ENCODE results near the gene ALKBH6. TPM values are rescaled to one million over a fixed set of nuclear protein-coding genes. Genes with fewer than 3 reads are reported as not detected.

ALKBH6 gene
- total and polyA plus RNA-seq, 10 of the 15 experiments (the other 5 are each of a cell fraction or from before 2014, with no cell fraction given), result 1.2 to 56.5 (median 36.1) TPM

DNA sequence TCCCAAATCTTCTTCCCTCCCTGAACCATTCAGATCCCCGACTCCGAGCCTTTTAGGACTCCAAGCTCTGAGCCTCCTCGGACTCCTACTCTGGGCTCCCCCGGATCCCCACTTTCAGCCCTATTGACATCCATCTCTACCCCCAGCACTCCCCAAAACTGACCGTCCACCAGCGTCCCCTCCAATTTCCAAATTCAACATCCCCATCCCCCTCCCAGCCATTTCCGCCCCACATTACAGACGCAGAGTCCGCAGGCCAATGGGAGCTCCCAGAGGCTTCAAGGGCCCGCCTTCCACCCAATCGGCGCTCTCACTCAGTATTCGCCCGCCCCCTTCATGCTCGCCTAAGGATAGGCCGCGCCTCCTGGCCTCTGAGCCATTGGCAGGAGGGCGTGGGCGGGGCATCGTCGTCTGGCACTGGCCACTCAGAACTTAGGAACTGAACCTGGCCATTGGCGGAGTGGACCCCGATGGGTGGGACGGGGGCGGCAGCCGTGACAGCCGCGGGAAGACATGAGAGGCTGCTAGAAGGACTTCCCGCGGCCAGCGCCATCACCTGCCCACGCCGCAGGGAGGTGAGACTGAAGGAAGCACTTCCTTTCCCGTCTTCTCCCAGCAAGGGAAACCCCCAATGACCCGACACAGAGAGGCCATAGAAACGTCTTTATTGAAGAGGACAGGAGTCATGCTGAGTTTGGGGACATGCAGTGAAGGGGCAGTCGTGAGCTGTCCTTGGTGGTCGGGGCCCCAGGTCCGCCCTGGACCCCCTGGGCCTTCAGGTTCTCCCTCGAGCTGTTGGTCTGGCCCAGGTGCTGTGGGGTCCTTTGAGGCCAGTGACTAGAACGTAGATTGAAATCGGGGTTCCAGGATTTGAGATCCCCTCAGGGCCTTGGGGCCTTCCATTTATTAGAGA is at the start of gene ALKBH6 (continued):
- TF ChIP-seq, protein P1, sequence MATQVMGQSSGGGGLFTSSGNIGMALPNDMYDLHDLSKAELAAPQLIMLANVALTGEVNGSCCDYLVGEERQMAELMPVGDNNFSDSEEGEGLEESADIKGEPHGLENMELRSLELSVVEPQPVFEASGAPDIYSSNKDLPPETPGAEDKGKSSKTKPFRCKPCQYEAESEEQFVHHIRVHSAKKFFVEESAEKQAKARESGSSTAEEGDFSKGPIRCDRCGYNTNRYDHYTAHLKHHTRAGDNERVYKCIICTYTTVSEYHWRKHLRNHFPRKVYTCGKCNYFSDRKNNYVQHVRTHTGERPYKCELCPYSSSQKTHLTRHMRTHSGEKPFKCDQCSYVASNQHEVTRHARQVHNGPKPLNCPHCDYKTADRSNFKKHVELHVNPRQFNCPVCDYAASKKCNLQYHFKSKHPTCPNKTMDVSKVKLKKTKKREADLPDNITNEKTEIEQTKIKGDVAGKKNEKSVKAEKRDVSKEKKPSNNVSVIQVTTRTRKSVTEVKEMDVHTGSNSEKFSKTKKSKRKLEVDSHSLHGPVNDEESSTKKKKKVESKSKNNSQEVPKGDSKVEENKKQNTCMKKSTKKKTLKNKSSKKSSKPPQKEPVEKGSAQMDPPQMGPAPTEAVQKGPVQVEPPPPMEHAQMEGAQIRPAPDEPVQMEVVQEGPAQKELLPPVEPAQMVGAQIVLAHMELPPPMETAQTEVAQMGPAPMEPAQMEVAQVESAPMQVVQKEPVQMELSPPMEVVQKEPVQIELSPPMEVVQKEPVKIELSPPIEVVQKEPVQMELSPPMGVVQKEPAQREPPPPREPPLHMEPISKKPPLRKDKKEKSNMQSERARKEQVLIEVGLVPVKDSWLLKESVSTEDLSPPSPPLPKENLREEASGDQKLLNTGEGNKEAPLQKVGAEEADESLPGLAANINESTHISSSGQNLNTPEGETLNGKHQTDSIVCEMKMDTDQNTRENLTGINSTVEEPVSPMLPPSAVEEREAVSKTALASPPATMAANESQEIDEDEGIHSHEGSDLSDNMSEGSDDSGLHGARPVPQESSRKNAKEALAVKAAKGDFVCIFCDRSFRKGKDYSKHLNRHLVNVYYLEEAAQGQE (IDR thresholded peaks at IDR 0.05; ENCODE audit: low read depth, low read length), result peak; percentile 64; the same call in 1 of the 2 replicates
- TF ChIP-seq HCFC1 (IDR thresholded peaks at IDR 0.05; ENCODE audit: low read length) (peak; percentile 34; the same call in 1 of the 2 replicates), SIX5 (IDR thresholded peaks at IDR 0.05; ENCODE audit: low read depth, low read length, severe bottlenecking) (peak; percentile 16), PAX5 (IDR thresholded peaks at IDR 0.05; ENCODE audit: borderline replicate concordance, low read depth, low read length) (peak; percentile 95), POLR2AphosphoS5 (IDR thresholded peaks at IDR 0.05; ENCODE audit: low read length) (peak; percentile 70), LARP7 (IDR thresholded peaks at IDR 0.05) (peak; percentile 71; the same call in 1 of the 2 replicates), SP1 (IDR thresholded peaks at IDR 0.05; ENCODE audit: low read depth, low read length) (peak; percentile 92), YBX1 (IDR thresholded peaks at IDR 0.05) (no peak), POLR2A (IDR thresholded peaks at IDR 0.05; ENCODE audit: low read depth, low read length) (peak; percentile 90), NFYB (IDR thresholded peaks at IDR 0.05; ENCODE audit: insufficient read depth, low read depth, low read length) (peak; percentile 94), FOXM1 (IDR thresholded peaks at IDR 0.05; ENCODE audit: low read depth, low read length) (no peak), RELA (IDR thresholded peaks at IDR 0.05; ENCODE audit: borderline replicate concordance, partially characterized antibody) (no peak), FOS (IDR thresholded peaks at IDR 0.05; ENCODE audit: borderline replicate concordance, extremely low read depth, insufficient read length) (peak; percentile 62), ESRRA (IDR thresholded peaks at IDR 0.05; ENCODE audit: low read length) (no peak), MXI1 (IDR thresholded peaks at IDR 0.05; ENCODE audit: low read depth, low read length) (peak; percentile 85), PAX8 (IDR thresholded peaks at IDR 0.05) (no peak), RUNX3 (IDR thresholded peaks at IDR 0.05; ENCODE audit: low read length) (peak; percentile 45), KLF5 (IDR thresholded peaks at IDR 0.05; ENCODE audit: partially characterized antibody) (peak; percentile 84), IKZF1 (conservative IDR thresholded peaks at IDR 0.05) (peak; percentile 90)
- TF ChIP-seq, protein P2, sequence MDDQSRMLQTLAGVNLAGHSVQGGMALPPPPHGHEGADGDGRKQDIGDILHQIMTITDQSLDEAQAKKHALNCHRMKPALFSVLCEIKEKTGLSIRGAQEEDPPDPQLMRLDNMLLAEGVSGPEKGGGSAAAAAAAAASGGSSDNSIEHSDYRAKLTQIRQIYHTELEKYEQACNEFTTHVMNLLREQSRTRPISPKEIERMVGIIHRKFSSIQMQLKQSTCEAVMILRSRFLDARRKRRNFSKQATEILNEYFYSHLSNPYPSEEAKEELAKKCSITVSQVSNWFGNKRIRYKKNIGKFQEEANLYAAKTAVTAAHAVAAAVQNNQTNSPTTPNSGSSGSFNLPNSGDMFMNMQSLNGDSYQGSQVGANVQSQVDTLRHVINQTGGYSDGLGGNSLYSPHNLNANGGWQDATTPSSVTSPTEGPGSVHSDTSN (IDR thresholded peaks at IDR 0.05; ENCODE audit: insufficient replicate concordance, low read depth, low read length), result peak; percentile 28
- TF ChIP-seq, protein P3, sequence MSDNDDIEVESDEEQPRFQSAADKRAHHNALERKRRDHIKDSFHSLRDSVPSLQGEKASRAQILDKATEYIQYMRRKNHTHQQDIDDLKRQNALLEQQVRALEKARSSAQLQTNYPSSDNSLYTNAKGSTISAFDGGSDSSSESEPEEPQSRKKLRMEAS (IDR thresholded peaks at IDR 0.05; ENCODE audit: low read depth, low read length), result peak; percentile 57; the same call in 1 of the 2 replicates
- TF ChIP-seq, protein P4, sequence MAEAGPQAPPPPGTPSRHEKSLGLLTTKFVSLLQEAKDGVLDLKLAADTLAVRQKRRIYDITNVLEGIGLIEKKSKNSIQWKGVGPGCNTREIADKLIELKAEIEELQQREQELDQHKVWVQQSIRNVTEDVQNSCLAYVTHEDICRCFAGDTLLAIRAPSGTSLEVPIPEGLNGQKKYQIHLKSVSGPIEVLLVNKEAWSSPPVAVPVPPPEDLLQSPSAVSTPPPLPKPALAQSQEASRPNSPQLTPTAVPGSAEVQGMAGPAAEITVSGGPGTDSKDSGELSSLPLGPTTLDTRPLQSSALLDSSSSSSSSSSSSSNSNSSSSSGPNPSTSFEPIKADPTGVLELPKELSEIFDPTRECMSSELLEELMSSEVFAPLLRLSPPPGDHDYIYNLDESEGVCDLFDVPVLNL (IDR thresholded peaks at IDR 0.05; ENCODE audit: low read depth, low read length), result peak; percentile 84
- TF ChIP-seq, protein P5, sequence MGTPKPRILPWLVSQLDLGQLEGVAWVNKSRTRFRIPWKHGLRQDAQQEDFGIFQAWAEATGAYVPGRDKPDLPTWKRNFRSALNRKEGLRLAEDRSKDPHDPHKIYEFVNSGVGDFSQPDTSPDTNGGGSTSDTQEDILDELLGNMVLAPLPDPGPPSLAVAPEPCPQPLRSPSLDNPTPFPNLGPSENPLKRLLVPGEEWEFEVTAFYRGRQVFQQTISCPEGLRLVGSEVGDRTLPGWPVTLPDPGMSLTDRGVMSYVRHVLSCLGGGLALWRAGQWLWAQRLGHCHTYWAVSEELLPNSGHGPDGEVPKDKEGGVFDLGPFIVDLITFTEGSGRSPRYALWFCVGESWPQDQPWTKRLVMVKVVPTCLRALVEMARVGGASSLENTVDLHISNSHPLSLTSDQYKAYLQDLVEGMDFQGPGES (IDR thresholded peaks at IDR 0.05), result peak; percentile 92
